GM21390 (cell line): Measurements from ENCODE around the gene HIVEP2.

ENCODE experiments used
- ATAC-seq: cut with Tn5 transposase; IDR thresholded peaks from one replicate; pipeline ENCODE4 v1.9.1; 2021; ENCODE audit not compliant: unreplicated experiment

HIVEP2 gene

DNA sequence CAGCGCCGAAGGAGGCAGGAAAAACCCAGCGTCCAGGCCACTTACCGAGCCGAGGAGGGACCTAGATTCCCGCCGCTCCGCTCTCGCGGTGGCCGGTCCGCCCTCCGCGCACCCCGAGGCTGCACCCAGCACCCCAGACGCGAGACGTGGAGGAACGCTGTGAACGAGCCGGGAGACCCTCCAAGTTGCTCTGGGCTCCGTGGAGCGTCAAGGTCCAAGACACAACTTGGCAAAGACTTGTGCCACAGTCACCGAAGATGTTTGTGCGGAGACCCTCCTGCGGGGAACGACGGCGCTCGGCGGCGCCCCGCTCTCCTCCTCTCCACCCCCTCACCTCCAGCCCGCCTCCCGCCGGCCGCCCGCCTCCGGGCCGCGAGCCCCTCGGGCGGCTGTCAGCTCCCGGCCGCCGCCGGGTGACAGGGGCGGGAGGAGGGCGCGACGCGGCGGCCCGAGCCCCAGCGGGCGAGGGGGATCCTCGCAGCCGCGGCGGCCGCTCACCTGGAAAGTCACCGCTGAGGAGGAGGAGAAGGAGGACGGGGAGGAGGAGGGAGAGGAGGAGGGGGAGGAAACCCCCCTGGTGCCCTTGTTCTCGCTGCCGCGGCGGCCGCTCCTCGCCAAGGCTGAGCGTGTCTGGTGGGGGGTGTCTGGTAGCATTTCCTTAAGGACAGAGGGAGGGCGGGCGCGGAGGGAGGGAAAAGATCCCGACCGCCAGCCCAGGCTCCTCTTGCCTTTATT is 637 bp upstream of the HIVEP2 start:
- peak; percentile 4 for ATAC-seq

DNA sequence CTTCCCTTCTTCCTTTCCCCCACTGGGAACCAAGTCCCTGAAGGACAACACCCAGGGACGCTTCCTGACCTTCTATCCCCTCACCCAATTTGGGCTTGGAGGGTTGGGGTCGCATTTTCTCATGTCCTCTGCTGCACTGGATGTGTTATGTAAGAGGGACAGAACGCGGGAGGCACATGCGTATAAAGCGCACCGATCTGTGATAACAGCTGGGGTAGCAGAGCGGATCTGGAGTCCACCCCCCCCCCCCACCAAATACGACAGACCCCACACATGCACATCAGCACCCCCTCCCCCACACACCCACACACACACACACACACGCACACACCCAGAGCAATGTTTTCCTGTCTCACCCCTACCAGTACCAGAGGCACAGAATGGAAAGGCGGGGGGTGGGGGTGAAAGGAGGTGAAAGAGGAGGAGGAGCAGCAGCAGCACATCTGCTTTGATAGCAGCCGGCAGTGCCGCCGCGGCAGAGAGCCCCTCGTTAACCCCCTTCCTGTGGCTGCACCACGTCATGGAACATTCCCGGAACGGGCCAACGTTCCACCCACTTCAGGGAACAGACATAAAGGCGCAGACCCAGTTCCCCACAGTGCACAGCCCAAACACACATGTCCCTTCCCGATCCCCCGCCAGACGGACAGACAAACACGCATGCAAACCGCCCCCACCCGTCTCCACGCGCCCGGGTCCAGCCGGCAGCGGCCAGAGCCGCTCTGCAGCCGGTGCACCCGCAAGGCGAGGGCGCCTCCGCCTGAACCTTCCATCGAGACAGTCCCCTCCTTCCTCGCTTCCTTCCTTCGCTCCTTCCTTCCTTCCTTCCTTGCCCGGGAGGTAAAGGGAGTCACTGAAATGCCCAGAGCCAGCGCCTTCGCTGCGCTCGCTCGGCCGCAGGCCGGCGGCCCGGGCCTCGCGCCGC is 590 bp downstream of the HIVEP2 start:
- ATAC-seq, result no peak

DNA sequence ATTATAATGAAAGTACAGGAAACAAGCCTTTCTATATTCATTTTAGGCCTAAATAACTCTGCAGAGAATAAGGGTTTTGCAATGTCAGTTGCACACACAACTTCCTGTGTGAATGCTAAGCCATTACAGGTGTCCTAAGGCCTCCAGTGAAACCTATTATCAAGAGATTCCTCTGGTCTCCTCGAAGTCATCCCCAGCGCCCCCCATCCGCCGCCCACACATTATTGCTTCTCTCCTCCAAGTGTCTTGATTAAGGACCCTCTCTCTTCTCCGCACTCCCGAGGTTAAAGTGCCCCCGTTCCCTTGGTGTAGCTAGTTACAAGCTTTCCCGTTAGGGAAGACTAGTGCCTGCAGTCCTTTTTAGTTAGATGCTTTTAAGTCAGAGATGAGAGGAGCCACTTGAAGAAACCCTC is 1.3 kb downstream of the HIVEP2 start:
- ATAC-seq, result no peak

DNA sequence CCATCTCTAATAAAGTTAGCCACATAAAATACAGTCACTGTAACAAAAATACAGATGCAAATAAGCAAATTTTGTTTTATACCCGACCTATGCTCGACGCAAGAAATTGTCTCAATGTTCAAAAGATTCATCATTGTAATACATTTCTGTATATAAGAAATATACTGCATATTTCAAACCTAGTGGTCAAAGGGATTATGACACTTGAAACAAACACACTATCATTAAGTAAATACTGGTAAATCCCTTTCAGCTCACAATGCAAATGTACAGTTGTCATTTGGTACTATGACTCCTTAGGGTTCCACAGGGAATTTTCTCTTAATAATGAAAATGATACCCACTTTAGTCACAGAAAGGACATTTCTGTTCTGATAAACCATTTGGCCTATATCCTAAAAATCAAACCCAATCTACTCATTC is 2.2 kb downstream of the HIVEP2 start:
- ATAC-seq, result no peak

DNA sequence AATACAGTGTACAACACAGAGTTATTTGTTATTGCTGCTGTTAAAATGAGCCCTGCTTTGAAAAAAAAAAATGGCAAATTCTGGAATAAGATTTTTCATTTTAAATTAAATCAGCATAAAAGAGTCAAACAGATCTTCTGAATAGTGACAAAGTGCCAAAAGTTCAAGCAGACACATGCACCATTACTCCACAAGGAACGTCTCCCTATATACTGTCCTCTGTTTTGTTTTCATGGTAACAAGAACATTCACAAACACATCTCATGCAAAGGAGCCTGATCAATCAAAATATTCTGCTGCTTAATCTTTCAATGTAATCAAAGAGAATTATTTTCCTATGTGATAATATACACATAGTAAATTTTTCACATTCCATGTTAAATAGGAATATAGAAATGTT is 2.7 kb downstream of the HIVEP2 start:
- ATAC-seq, result no peak

DNA sequence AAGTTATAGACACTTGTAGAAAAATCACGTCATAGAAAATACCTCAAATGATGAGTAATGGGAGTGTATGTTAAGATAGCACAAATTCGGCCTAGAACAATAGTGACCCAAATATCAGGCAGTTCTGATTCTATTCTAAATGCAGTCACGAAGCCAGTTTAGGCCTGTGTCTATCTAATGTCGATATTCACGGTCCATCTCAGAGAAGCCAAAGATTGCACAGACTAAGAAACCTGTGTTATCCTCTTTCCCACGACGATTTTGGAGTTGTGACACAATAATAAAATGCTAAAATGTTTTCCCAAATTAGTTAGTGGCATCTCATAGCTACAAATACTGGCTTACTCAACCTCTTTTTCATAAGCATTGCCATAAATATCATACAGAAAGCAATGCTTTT is 4.0 kb downstream of the HIVEP2 start:
- no peak for ATAC-seq

DNA sequence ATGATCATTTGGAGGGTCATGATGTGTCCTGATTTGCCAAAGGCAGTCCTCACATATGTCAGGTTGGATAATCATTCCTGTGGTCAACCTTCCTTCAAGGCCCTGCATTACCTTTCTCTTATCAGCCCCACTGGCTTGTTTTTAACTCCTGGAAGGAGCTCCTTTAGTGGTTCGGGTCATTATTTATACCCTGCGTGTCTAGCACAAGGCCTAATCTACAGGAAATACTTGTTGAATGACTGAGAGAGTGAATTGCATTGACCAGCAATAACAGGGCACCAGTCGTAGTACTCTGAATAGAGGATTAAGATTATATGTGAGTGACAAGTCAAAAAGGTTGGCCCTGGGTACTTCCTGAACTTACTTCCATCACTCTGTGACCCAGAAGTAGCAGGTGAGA is 4.5 kb downstream of the HIVEP2 start:
- no peak for ATAC-seq

DNA sequence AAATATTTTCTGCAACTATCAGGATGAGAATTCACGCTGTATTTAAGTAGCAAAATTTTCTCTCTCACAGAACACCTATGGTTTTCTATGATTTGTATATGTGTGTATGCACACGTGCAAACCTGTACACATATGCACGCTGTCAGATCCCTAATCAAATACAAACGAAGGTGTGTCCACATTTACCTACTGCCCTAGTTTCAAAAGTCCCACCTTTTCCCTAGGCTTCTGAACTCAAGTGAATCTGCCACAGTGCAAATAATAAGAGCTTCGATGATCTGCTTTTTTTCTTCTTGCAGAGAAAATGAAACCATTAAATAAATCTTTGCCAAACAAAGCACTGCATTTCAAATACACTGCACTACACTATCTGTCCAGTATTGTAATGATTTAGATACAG is 6.5 kb downstream of the HIVEP2 start:
- ATAC-seq, result no peak

DNA sequence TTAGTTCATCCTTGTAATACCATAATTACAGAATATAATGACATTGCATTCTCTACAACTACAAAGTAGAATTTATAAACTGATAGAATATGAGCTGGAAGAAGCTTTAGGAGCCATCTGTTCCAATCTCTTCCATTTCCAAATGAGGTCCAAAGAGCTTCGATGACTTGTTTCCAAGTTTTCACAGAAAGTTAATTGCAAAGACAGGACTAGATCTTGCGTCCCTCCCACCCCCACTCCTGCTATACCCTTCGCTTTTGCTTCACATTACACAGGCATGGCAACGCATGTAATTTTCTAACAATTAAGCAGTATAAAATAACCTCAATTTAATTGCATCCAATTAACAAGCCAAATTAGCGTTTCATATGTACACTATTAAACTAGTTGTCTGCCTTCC is 7.0 kb downstream of the HIVEP2 start:
- ATAC-seq, result no peak

DNA sequence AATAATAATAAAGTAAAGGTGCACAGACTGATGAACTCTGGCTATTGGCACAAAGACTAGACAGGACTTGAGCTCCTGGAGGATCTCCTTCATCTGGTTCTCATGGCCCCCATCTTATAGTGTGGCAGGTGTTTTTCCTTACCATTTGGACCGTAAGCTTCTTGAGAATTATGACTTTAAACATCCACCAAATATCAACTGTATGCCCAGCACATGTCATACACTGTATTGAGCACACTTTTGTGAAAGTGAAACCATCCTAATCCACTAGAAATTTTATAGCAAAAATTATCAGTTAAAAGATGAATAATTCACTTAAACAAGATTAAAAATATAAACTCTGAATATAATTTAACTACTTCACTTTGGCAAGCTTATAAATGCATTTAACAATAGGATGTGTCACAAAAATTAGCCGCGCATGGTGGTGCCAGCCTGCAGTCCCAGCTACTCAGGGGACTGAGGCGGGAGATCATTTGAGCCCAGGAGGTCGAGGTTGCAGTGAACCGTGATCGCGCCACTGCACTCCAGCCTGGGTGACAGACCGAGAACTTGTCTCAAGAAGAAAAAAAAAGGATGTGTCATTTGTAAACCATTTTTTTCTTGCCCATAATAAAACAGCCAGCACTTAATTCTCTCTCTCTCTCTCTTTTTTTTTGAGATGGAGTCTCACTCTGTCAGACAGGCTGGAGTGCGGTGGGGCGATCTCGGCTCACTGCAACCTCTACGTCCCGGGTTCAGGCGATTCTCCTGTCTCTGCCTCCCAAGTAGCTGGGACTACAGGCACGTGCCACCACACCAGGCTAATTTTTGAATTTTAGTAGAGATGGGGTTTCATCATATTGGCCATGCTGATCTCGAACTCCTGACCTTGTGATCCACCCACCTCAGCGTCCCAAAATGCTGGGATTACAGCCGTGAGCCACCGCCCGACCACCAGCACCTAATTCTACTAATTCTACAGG is 9.1 kb downstream of the HIVEP2 start:
- ATAC-seq, result peak; percentile 59

DNA sequence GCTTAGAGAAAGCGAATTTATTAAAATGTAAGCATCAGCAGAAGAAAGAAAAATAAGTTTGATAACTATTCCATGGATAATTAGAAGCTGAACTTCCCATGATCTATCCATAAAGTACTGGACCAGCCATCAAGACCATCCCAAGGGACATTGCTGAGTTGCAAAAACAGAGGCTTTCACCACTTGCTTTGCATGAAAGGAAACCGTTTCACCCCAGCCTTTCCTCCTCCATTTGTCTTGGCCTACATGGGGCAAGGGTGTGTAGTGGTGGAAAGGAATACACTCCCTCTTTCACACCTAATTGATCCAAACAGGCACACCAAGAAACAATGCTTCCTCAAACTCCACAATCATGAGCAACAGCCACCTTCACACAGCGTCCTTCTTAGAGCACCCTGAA is 10.4 kb downstream of the HIVEP2 start:
- no peak for ATAC-seq

DNA sequence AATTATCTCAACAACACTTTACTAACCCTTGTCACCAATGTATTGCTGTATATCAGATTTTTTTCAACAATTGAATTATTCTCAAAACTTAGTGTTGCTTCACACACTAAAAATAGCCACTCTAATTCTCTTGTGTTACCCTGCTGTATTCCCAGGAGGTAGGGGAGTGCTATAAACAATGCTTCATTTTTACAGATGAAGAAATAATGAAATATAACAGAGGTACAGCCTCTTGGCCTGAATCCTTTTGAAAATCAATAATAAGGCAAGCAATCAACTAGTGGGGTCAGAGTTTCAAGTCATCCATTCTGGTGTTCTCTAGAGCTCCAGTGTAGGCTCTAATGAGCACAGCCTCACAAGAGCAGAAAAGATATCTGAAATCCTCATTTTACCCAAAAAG is 10.9 kb downstream of the HIVEP2 start:
- ATAC-seq, result no peak

DNA sequence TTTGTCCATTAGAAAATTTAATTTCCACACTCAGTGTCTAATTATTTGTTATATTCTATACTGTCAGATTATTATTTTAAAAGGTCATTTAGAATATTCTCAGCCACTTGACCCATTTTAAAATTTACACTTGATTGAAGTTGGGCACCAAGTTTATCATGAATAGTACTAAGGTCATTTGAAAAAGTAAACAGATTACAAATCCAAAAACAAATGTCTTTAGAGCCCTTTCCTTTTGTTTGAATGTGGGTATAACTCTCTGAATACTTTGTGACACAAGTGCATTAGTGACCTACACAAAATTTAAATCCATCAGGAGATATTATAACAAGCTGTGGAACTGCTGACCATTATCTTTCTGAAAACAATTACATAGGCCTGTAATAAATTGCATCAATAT is 11.3 kb downstream of the HIVEP2 start:
- ATAC-seq, result no peak

DNA sequence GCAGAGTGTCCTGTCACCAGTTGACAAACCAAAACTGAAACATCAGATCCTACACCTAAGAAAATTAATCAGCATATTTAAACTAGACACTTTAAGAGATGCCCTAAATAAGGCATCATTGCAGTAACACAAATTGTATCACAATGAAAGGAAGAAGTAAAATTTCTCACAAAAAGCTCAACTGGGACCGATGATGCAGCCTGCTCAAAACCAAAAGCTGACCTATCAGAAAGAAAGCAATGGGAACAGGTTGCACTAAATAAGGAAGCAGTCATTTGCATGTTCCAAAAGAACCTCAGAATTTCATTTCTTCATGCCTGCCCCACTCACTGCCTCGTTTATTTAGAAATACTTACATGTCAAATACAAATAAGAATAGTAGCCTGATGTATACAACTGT is 12.1 kb downstream of the HIVEP2 start:
- peak; percentile 31 for ATAC-seq

DNA sequence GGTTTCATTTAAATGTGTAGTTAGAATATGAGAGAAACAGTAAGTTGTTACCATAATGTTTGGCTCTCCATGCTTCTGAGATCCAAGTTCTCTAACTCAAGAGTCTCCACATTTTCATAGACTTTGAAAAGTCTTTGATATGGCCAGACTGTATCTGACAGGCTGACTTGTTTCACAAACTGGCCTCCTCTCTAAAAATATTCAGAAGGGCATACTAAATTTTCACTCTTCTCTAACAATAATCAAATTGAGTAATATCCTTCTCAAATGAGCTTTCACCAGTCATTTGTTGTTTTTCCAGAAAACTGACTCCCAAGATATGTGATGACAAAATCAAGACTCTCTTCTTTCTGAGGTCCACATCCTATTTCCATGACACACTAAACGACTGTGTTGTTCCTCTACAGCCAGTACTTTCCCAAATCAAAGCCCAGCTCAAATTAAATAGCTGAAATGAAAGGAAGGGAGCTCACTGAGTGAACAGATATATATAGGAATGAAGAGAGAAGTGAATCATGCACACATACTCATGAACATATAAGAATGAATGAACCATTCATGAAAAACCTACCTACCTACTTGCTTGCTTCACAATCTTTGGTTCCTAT is 15.1 kb downstream of the HIVEP2 start:
- ATAC-seq, result no peak

DNA sequence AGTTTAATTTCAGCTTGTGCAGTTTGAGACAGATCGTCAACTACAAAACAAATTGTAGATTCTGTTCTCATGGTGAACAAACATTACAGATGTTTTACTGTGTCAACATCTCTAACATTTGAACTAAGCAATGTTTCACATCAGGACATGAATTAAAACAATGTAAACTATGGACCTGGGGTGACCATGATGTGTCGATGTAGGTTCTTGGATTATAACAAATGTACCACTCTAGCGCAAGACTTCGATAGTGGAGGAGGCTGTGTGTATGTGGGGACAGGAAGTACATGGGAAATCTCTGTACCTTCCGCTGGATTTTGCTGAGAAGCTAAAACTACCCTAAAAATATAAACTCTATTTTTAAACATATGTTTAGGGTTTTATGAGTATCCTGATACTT is 17.1 kb downstream of the HIVEP2 start:
- no peak for ATAC-seq

DNA sequence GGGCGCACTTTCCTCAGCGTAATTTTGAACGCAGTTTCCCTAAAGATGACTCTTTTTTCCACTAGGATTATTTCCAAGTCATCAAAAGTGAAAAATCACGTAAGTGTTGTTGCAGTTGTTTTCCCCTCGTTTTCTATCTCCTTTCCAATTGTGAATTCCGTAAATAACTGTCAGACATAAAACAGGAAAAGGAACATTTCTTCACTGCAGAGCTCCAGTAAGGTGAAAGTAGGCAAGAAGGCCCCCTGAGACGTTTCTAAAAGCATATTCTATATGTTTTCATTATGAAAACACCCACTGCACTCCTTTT is 17.8 kb downstream of the HIVEP2 start:
- ATAC-seq, result no peak

DNA sequence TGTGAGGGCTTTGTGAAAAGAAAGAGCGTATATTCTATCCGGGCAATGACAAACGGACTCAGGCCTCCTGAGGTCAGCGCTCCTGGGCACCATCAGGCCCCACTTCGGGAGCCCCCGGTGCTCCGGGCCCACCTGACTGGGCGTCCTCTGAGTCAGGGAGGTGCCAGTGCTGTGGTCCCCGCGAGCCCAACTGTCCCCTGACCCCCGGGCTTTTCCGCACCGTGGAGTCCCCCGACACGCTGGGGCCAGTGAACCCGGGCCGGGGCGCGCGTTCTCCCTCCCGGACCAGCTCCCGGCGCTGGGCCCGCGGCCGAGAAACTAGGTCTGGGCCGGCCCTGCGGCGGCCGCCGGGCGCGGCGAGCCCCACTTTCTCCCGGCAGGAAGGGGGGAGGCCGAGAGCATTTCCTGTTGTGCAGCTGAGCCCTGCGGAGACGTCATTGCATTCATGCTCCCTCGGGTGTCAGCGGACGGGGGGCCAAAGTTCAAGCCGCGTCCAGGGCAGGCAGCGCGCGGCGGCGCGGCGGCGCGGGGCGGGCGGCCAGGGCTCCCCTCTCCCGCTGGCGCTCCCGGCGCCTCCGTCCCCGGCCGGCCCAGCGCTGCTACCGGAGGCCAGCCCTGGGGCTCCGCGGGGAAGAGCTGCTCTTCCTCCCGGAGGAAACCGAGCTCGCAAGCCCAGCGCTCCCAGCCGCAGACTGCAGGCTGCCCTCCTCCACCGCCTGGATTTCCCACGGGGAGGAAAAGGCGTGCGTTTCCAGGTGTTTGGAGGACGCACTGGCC is 18.3 kb downstream of the HIVEP2 start:
- peak; percentile 92 for ATAC-seq

DNA sequence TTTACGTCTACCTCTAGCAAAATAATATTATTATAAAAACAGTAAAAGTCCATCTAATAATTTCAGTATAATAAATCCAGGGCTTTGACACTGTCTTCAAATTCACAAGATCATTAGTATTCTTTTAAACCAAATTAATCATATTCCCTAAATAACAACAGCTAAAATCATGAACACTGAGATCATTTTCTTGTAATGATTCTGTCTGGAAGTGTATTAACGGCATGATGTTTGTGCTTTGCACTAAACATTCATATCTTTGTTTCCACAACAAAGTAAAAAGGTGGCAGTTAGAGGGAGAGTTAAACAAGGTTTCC is 18.8 kb downstream of the HIVEP2 start:
- ATAC-seq, result no peak

DNA sequence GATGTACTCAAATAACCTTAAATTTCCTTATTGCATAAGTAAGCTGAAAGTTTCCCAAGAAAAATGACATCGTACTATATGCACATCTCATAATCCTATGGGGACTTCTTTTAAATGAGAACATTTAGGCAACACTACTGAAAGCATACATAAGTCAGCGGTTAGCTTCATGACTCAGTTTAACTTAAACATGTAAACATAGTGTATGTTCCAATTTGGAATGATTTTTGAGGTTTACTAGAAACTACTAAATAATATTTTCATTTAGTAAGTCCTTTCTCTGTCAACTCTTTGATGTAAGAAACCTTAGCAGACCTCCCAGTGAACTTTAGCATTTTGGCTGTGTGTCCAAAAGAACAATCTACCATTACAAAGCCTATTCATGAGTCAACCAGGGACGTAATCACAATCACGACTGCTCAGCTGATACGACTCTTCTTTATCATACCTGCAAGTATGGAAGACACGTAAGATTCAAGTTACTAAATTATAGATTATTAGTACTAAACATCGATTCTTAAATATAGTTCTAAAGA is 19.3 kb downstream of the HIVEP2 start:
- ATAC-seq, result no peak
